CD4-positive, alpha-beta T cell treated with Interleukin-1 beta for 1 hour (primary cell): ENCODE results near the gene ATP10A.
"Not testable (repeated sequence)": the region's sequence is repeated elsewhere in the genome, so short reads cannot be mapped to it uniquely, and the experiment has no call there.

Experiments used
- DNase-seq, 2 donors: peaks; one replicate each; pipeline ENCODE4 v3.0.0-alpha.2; 2020 to 2022

The ATP10A gene

GRCh38 chr15:25858952-25859760 lies 4.0 kb downstream of the ATP10A start:
- DNase-seq: no peak

- DNase-seq: not testable (repeated sequence)
These were observed 7.1 kb downstream of the ATP10A start for GRCh38 chr15:25856059-25856458.

- DNase-seq: no peak
These were observed 10.2 kb downstream of the ATP10A start for GRCh38 chr15:25852661-25853524.

- DNase-seq: no peak
These were observed 11.1 kb downstream of the ATP10A start for GRCh38 chr15:25852027-25852426.

- peak; percentile 64 to 84 for DNase-seq
These were observed 12.7 kb downstream of the ATP10A start for GRCh38 chr15:25850154-25851111.

- no peak for DNase-seq
These were observed 13.8 kb downstream of the ATP10A start for GRCh38 chr15:25849157-25849921.

GRCh38 chr15:25848784-25849156 lies 14.4 kb downstream of the ATP10A start:
- DNase-seq: no peak

GRCh38 chr15:25848325-25848724 lies 14.8 kb downstream of the ATP10A start:
- DNase-seq: no peak

- DNase-seq: no peak
These were observed 16.1 kb downstream of the ATP10A start for GRCh38 chr15:25847051-25847450.

- peak; percentile 54 to 56 for DNase-seq
These were observed 16.8 kb downstream of the ATP10A start for GRCh38 chr15:25846377-25846776.

GRCh38 chr15:25844981-25845680 lies 18.0 kb downstream of the ATP10A start:
- no peak for DNase-seq

- no peak for DNase-seq
These were observed 18.6 kb downstream of the ATP10A start for GRCh38 chr15:25844542-25844941.

- no peak for DNase-seq
These were observed 19.1 kb downstream of the ATP10A start for GRCh38 chr15:25844076-25844475.

GRCh38 chr15:25839638-25840156 lies 23.4 kb downstream of the ATP10A start:
- DNase-seq: no peak

GRCh38 chr15:25838871-25839195 lies 24.3 kb downstream of the ATP10A start:
- DNase-seq: no peak

- DNase-seq: no peak
These were observed 24.8 kb downstream of the ATP10A start for GRCh38 chr15:25838191-25838870.

- no peak for DNase-seq
These were observed 31.0 kb downstream of the ATP10A start for GRCh38 chr15:25832158-25832557.

GRCh38 chr15:25830844-25831451 lies 32.2 kb downstream of the ATP10A start:
- no peak for DNase-seq

- DNase-seq: no peak
These were observed 34.1 kb downstream of the ATP10A start for GRCh38 chr15:25829073-25829472.

GRCh38 chr15:25825207-25825606 lies 37.9 kb downstream of the ATP10A start:
- no peak for DNase-seq
